ENCODE data around the gene GALNT14.

- TF ChIP-seq, protein P1, sequence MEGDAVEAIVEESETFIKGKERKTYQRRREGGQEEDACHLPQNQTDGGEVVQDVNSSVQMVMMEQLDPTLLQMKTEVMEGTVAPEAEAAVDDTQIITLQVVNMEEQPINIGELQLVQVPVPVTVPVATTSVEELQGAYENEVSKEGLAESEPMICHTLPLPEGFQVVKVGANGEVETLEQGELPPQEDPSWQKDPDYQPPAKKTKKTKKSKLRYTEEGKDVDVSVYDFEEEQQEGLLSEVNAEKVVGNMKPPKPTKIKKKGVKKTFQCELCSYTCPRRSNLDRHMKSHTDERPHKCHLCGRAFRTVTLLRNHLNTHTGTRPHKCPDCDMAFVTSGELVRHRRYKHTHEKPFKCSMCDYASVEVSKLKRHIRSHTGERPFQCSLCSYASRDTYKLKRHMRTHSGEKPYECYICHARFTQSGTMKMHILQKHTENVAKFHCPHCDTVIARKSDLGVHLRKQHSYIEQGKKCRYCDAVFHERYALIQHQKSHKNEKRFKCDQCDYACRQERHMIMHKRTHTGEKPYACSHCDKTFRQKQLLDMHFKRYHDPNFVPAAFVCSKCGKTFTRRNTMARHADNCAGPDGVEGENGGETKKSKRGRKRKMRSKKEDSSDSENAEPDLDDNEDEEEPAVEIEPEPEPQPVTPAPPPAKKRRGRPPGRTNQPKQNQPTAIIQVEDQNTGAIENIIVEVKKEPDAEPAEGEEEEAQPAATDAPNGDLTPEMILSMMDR (IDR thresholded peaks at IDR 0.05) = no peak
- no peak for TF ChIP-seq EP300 (IDR thresholded peaks at IDR 0.05)
- no peak for TF ChIP-seq POLR2A (IDR thresholded peaks at IDR 0.05)
Observed at GRCh38 chr2:30899516-30900054, 238.7 kb downstream of the GALNT14 start.
